Stimulated activated CD8-positive, alpha-beta memory T cell treated with anti-CD3 and anti-CD28 coated beads, Interleukin-12 subunit alpha, Interleukin-12 subunit beta, amount 100 ng/mL, for 1 hour (primary cell): Measurements from ENCODE around the gene GNA12.

Experiments
- DNase-seq: peaks from one replicate; pipeline ENCODE4 v3.0.0-alpha.2; 2020; ENCODE audit warnings: low read depth

The GNA12 gene

DNA sequence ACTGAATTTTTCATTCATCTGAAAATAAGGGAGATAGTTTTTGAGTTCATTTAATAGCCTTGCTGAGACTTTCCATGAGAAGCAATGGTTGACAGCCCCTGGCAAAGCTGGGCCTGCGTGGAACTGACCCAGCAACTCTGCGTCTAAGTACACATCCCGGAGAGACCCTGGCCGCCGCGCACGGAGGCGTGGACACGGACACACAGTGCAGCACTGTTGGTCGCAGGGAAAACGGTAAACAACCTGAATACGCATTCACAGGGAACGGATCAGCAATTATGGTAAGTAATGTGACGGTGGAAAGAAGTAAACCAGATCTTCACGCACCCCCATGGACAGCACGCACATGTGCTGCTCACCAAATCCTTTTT, 28.2 kb downstream of the GNA12 start:
- no peak for DNase-seq

DNA sequence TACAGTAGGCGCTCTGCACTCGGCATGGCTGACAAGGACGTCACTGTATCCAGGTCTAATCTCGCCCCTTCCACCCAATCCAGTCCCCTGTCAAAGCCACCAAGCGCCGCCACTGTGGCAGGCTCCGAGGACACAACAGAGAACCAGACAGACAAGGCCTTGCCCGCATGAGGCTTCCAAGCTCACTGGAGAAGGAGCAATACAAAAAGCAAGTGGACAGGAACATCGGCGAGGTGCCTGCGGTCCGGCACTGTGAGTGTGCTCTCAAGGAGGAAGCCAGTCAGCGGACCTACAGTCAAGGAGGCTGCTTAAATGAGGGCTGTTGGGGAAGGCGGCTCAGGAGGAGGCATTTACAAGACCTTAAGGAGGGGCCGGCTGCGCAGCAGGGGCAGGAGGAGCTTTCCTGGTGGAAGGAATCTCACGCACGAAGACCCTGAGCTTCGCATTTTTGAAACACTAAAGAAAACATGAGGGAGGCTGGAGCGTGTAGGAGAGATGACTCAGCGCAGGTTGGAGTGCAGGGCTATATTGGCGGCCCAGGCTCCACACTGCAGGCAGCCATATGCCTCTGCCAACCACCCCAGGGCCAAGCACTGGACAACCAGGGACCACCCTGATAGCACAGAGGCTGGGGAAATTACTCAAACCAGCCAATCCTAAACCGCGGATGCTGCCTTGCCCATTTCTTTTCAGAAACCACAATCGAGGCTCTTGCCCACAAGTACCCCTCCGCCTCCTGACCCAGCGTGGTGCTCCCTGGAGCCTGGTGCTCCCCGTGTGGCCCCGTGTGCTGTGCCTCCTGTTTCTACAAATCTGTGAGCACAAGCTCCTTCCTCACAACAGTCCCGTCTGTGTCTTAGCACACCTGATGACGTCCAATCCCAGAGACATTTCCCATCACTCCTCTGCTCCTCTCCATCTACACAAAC, 28.9 kb downstream of the GNA12 start:
- no peak for DNase-seq

DNA sequence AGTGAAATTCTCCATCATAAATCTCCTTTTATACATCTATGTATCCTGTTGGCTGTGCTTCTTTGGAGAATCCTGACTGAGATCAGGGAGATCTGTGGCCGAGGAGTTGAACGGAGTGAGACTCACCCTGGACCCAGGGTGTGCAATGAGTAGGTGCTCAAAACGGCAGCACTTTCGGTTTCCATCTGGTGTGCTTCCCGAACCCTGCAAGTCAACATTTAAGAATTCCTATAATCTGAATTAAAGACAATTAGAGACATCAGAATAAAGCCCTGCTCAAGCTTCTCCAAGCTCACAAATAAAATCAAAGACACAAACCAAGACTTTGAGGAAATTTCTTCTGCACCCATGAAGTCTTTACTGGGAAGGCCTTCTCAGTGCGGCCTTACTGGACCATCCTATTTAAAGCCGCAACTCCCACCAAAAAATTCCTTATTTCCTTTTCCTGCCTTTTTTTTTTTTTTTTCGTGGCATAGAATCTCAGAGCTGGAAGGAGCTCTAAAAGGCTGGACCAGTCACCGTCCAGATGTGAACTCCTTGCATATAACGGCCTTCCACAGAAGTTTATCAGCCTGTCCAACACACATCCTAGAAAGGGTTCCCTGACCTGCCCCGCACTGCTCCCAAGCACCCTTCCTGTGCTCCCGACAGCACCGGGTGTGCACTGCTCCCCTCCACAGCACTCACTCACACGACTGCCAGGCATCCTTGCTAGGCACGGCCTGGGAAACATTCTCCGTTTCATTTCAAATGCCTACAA, 29.7 kb downstream of the GNA12 start:
- DNase-seq = no peak

DNA sequence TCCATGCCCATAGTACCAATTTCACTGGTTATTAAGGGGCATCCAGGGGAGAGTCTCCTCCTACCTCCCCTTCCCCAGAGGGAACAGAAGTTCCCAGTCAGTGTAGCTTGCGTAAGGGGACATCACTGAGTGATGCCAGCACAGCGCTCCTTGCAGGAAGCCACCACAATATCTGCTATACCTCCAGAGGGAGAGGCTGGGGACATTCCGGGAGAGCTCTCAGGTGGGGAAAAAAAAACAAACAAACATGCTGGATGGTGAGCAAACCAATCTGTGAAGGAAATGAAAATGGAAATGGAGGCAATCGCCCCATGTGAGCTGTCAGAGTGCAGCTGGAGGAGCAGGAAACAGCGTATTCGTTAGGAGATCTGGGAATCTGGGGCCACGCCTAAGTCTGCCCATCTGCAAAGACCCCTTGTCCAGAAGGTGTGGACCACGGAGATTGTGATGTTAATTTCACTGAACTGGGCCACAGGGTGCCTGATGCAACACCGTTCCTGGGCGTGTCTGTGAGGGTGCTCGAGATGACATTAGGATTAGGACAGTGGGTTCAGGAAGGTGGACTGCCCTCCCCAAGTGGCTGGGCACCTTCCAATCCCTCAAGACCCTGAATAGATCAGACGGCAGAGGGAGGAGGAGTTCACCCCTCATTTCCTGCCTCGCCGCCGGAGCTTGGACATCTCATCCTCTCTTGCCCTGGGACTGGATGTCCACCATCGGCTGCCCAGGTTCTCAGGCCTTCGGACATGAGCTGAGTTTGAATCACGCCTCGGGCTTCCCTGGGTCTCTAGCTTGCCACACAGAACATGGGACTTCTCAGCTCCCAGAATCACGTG, 30.5 kb downstream of the GNA12 start:
- DNase-seq = no peak

DNA sequence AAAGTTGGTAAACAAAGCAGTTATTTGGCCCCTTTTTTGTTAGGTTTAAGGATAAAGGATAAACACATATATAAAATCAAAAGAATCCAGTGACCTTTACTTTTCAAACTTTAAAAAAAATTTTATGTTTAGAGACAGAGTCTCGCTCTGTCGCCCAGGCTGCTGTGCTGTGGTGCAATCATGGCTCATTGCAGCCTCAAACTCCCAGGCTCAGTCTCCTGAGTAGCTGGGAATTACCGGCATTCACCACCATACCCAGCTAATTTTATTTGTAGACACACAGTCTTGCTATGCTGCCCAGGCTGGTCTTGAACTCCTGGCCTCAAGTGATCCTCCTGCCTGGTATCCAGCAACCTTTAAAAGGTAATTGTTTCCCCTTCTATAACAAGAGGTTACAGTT, 31.3 kb downstream of the GNA12 start:
- DNase-seq = no peak

DNA sequence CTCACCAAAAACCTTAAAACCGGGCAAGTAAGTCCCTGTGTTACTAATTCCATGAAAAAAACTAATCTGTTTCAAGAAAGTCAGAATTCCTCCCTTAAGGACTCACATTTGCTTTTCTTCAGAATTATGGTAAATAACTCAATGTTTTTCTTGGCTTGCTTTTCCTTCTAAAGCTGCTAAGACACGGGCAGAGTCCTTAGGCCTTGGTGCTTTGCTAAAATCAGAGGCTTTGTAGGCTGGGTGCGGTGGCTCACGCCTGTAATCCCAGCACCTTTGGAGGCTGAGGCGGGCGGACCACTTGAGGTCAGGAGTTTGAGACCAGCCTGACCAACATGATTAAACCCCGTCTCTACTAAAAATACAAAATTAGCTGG, 32.0 kb downstream of the GNA12 start:
- DNase-seq = no peak

DNA sequence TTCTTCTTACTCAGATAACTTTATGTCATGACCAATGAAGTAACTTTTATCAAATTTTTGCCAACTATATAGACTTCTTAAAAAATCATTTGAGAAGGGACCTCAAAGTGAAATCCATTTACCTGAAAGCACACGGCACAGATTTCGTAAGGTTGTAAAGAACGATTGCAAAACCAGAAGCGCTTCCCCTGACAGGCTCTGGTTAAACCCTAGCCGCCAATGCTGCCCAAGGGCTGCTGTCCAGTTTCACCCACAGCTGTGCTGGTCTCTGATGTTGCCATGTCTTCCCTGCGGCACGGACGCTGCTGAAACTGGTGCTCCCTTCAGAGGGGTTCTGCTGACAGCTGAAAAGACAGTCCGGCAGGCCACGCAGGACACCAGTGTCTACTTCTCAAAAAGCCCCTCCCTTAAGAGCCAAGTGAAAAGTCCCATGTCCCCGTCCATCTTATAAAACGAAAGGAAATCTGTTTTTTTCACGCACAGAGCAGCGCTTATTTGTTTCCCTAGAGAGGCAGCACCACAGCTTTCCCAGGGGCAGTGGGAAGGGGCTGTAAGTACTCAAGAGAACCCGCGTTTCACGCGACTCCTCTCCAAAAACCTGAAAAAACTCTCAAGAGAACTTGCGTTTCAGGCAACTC, 32.5 kb downstream of the GNA12 start:
- DNase-seq = no peak

DNA sequence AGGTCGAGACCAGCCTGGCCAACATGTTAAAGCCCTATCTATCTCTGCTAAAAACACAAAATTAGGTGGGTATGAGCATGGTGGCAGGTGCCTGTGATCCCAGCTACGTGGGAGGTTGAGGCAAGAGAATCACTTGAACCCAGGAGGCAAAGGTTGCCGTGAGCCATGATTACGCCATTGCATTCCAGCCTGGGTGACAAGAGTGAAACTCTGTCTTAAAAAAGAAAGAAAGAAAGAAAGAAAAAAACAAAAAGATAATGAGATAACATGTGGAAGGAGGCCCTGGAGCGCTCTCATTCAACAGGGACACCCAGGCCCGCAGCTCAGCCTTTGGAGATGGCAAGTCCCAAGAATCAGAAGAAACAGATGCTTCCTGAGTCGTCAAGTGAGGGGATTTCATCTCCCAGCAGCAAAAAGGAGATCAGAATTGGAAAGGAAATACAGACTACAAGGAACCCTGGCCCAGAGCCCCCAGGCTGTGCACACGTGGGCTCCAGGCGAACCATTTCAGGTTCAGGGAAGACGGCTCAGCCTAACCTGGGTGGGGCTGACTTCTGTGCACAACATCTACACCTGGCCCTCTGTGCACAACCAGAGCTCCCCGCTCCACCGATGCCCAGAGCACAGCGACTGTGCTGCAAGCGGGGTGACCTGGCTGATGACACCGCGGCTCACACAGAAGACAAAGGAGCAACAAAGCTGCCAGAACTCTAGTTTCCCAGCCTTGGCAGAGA, 33.3 kb downstream of the GNA12 start:
- DNase-seq = no peak

DNA sequence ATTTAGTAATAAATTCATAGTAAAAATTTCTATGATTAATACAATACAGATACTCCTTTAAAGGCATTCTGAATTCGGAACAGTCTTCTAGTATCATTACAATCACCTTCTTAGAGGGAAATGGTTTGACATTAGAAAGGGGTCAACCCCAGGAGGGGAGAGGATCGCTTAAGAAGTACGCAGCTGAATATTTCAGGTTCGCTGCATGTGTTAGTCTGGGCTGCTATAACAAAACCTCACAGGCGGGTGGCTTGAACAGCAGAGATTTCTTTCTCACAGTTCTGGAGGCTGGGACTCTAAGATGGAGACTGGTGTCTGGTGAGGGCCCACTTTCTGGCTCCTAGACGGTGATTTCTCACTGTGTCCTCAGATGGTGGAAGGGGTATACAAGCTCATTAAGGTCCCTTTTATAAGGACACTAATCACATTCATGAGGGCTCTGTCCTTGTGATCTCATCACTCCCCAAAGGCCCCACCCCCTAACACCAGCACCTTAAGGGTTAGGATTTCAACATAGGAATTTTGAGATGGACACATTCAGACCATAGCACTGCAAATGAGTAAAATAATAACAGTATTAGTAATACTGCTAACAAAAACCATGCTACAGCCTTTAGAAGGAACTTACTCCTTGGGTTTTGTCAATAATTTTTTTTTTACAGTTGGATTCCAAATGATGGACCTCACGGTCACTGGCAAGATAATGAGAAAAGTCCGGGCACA, 34.0 kb downstream of the GNA12 start:
- no peak for DNase-seq

DNA sequence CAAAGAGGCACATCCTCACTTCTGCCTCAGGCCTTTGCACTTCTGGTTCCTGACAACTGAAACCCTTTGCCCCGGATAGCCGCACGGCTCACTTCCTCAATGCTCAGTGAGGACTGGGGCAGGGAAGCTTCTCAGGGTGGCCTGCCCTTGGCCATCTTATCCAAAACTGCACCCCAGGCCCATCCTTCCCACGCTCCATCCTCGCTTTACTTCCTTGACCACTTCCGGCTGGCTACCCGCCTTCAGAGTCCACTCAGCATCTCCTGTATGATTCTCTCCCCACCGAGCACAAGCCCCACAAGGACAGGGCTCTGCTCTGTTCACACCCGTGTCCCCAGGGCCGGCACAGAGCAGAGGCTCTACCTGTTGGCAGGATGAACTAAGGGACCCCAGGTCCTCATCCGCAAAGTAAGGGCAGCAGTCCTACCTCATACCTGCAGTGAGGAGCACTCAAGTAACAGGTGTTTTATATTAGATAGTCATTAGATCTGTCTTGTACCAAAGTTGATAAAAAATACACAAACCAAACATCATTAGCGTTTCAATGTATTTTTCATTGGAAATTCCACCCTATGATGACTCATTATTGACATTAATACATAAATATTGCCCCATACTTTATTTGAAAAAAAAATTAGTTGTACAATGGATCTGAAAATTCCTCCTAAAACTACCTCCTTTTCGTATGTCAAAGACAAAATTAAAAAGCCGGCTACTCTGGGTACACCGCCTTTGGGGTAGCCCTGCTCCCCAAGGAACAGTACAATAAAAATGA, 35.0 kb downstream of the GNA12 start:
- DNase-seq = no peak

DNA sequence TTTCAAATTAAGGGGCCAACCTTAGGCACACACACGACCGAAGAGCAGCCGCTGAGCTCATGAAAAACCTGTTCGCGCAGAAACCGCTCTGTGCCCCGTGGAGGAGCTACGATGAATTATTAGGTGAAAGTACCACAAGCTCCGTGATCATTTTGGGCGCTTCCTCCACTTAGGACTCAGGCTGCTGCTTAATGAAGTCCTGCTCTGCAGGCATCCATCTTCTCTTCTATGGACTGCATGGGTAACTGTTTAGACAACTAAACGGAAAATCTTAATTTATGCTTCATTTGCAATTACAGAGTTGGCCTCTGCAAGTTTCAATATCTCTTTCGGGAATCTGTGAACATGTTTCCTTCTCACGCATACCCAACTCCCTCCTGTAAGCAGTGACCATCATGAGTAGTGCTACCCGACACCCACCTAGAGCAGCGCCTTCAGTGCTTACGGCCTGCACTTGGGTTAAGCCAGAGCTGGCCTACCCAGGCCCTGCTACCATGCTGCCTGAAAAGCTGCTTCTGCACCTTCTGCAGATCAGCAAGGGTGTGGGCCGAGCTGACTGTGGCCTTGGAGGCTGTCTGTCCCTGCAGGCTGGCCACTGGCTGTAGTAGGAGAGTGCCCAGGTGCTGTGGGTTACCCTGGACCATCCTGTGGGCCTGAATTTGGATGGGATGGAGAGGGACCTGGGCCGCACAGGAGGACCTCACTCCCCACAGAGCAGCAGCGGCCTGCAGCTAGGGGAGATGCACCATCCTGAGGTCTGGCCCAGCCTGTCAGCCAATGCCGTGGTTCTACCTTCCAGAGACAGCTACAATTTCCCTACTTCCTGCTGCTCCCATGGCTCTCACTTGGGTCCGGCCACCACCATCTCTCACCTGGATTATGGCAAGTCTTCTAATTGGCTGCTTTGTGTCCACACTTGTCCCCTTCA, 36.0 kb downstream of the GNA12 start:
- no peak for DNase-seq

DNA sequence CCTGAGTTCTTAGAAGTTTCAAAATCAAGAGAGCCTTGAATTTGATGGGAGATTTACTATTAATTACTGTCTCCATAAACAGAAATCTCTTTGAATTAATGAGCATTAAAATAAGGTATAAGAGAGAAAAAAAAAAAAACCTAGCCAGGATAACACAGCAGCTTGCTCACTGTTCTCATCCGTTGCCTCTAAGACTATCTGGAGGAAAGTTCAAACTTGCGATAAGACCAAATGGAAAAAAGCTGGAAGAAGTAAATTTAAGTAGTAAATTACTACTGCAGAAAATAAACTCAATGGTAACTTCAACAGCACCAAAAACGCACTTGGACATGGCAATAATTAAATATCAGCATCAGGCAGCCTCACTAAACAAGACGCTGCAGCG, 36.7 kb downstream of the GNA12 start:
- no peak for DNase-seq

DNA sequence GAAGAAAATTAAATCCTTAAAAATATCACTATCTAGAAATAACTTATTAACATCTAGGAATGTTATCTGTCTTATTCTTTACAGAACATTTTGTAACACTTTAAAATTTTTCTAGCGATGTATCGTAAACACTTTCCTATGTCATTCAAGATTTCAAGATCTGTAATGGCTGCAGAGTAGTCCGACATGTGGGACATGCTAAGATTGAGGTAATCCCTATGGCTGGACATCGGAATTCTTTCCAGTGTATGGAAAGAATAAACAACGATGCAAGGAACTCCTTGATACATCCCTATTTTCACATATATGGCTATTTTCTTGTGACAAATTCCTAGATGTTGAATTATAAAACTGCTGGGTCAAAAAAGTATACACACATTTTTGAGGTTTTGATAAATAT, 37.5 kb downstream of the GNA12 start:
- DNase-seq = no peak

DNA sequence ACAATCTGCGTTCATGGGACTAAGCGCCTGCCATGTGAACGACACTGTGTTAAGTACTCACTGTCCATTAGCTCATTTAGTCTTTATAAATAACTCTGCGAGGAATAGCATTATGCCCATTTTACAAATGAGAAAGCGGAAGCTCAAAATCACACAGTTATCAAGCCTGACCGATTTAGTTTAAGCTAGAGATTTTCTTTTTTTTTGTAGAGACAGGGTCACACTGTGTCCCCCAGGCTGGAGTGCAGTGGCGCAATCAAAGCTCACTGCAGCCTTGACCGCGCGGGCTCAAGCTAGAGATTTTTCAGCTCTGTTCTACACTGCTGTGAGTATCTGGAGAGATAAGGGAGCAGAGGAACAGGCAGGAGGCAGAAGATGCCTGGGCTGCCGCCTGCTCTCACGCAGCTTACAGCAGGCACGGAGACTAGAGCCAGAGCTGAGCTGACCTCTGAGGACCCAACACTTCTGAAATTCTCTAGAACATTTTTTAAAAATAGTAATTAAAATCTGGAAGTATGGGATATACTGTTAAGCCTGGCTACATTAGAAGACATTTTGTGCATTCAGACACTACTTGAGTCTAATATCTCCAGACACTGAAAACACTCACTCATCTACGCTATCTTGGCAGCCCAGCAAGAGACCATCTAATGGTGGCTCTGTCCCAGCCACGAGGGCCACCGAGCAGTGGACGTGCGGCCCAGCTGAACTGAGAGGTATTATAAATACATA, 38.7 kb downstream of the GNA12 start:
- DNase-seq = no peak

DNA sequence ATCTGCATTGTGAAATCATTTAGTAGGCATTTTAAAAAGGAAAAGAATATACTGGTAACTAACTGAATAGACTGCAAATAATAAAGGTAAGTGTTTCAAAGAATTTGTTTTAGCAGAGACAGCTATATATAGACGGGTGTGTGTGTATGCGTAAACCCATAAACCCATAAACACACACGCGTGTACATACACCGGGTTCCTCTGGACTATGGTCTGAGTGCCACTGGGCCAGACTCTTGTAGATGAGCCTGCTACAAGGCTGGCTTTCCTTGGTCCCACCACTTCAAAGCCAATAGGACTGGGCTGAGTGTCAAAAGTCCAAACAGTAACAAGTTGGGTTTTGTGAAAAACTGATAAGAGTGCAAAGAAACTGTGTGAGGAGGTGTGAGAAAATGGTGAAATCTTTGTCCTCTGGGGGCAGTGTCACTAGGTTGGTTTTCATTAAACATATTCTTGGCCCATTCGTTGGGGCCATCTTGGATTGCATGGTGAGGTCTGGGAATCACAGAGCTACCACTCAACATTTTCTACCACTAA, 39.8 kb downstream of the GNA12 start:
- no peak for DNase-seq

DNA sequence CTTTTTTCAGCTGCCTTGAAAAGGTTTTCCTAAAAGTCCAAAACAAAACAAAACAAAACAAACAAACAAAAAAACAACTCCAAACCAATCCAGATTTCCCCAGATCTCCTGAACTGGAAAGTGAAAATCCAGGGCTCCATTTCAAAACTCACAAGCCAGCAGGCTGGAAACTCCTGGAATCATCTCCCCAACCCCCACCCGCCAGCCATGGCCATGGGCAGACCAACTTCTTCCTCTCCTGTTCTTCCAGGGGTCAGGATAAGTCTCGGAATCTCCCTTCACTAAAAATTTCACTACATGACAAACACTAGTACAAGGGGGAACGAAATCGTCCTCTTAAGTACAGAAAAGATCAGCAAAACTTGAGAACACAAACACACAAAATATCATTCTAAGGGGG, 40.4 kb downstream of the GNA12 start:
- DNase-seq = no peak

DNA sequence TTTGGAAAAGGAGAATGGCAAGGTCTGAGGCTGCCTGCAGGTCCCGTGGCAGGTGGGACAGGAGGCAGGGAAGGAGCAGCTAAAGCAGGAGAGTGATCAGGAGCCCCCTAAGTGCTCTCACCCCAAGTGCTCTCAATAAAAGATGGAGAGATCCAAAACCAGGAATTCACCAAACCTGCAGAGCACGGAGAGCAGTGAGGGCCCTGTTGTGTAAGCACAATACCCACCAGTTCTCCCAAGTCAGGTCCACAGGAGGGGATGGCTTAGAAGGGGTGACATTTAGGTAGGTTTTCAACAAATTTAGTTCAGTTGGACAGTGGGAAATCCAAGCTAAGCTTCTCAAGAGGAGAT, 40.8 kb downstream of the GNA12 start:
- no peak for DNase-seq
